GM12865 (cell line): ENCODE measurements around the gene AKR1B15.
"Not testable (repeated sequence)": the region's sequence is repeated elsewhere in the genome, so short reads cannot be mapped to it uniquely, and the experiment has no call there.

Experiments used
- DNase-seq: peaks from one replicate; pipeline ENCODE4 v3.0.0; 2010; ENCODE audit warnings: low read depth
- H3K4me3 ChIP-seq: 2 replicates; pipeline ENCODE4 v1.5.1; 2011; ENCODE audit warnings: mild to moderate bottlenecking, low read depth, low read length, control low read depth
- TF ChIP-seq, protein P1 (sequence below): IDR thresholded peaks from 2 replicates; pipeline ENCODE4 v1.5.1; 2011; ENCODE audit warnings: low read length, control low read depth, low read depth, inconsistent platforms; ENCODE audit not compliant: insufficient read depth; ENCODE audit errors: missing control alignments

AKR1B15 gene

GRCh38 chr7:134567368-134567767 is 18.5 kb downstream of the AKR1B15 start:
- H3K4me3 ChIP-seq: no peak overlapping the region
- no peak for DNase-seq
- TF ChIP-seq, protein P1, sequence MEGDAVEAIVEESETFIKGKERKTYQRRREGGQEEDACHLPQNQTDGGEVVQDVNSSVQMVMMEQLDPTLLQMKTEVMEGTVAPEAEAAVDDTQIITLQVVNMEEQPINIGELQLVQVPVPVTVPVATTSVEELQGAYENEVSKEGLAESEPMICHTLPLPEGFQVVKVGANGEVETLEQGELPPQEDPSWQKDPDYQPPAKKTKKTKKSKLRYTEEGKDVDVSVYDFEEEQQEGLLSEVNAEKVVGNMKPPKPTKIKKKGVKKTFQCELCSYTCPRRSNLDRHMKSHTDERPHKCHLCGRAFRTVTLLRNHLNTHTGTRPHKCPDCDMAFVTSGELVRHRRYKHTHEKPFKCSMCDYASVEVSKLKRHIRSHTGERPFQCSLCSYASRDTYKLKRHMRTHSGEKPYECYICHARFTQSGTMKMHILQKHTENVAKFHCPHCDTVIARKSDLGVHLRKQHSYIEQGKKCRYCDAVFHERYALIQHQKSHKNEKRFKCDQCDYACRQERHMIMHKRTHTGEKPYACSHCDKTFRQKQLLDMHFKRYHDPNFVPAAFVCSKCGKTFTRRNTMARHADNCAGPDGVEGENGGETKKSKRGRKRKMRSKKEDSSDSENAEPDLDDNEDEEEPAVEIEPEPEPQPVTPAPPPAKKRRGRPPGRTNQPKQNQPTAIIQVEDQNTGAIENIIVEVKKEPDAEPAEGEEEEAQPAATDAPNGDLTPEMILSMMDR: no peak

DNA sequence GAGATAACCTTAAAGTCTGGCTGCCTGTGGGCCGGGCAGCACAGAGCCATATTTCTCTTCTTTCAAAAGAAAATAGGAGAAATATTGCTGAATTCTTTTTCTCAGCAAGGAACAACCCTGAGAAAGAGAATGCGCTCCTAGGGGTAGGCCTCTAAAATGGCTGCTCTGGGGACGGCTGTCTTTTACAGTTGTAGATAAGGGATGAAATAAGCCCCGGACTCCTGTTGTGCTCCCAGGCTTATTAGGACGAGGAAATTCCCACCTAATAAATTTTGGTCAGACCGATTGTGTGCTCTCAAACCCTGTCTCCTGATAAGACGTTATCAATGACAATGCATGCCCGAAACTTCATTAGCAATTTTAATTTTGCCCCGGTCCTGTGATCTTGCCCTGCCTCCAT is 21.1 kb downstream of the AKR1B15 start:
- H3K4me3 ChIP-seq, DNase-seq: not testable (repeated sequence)

DNA sequence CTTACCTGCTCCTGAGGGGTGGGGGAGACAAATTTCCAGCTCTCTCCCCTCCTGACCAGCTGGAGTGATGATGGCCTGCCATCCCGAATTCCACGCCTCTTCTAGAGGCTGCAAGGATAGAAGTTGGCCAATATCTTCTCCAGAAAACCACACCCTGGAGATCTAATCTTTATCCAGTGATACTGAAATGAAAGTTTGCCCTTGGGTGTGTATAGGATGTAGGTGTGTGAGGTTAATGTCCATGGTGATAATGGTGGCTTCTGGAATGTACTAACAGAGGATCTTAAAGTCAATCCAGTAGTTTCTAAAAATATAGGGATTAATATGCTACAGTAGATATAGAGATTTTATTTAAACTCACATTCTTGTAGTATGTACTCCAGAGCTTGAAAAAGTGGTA is 22.2 kb downstream of the AKR1B15 start:
- no peak overlapping the region for H3K4me3 ChIP-seq
- no peak for DNase-seq
- TF ChIP-seq, protein P1: no peak

GRCh38 chr7:134571746-134572461 is 23.0 kb downstream of the AKR1B15 start:
- H3K4me3 ChIP-seq: no peak overlapping the region
- no peak for DNase-seq
- TF ChIP-seq, protein P1: no peak

DNA sequence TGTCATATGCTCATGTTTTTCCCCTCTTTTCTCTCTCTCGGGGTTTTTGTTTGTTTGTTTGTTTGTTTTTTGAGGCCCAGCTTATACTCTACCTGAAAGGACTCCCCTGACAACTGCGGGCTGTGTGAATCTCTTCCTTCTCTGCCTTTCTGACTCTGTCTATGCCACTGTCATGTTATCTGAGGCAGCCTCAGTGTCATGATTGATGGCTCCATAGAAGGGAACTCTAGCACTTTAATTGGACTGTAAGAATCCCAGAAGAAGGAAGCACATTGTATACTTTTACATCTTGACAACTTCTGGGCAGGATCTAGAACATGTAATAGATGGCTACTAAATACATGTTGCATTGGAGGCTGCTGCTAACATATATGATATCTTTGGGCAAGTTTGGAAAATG is 25.4 kb downstream of the AKR1B15 start:
- no peak overlapping the region for H3K4me3 ChIP-seq
- TF ChIP-seq, protein P1: no peak
- DNase-seq: no peak

- no peak overlapping the region for H3K4me3 ChIP-seq
- TF ChIP-seq, protein P1: no peak
- no peak for DNase-seq
Observed at GRCh38 chr7:134584290-134584689, 35.4 kb downstream of the AKR1B15 start.

- TF ChIP-seq, protein P1: no peak
- DNase-seq: no peak
- H3K4me3 ChIP-seq: no peak overlapping the region
Observed at GRCh38 chr7:134585897-134586296, 37.0 kb downstream of the AKR1B15 start.
